SU-DHL-6 (cell line): ENCODE measurements around the gene PTK6.

ENCODE experiments used
- H2AFZ ChIP-seq: fragments of 200-600 bp; sonication (generic); 2 replicates; pipeline ENCODE4 v1.6.1; 2014; ENCODE audit warnings: low read depth, mild to moderate bottlenecking, moderate library complexity, mixed read lengths, antibody characterized with exemption, low read length; ENCODE audit not compliant: severe bottlenecking
- H3F3A ChIP-seq: fragments of 200-600 bp; shearing (Covaris generic); 2 replicates; pipeline ENCODE4 v1.6.0; 2016; ENCODE audit warnings: antibody characterized with exemption, mild to moderate bottlenecking; ENCODE audit not compliant: insufficient read depth
- H3K27ac ChIP-seq: fragments of 200-600 bp; sonication (generic); 2 replicates; pipeline ENCODE4 v1.5.1; 2016; ENCODE audit warnings: low read depth, mild to moderate bottlenecking, low read length, moderate library complexity, mixed read lengths
- H3K27me3 ChIP-seq: fragments of 200-600 bp; sonication (generic), shearing (Covaris generic); 2 replicates; pipeline ENCODE4 v1.6.0; 2014; ENCODE audit warnings: mild to moderate bottlenecking, low read length
- H3K36me3 ChIP-seq: fragments of 200-600 bp; sonication (generic); 2 replicates; pipeline ENCODE4 v1.6.1; 2014; ENCODE audit warnings: mild to moderate bottlenecking, low read length, mixed read lengths
- H3K4me2 ChIP-seq: fragments of 300-600, 200-600 bp; shearing (Covaris generic), sonication (generic); 2 replicates; pipeline ENCODE4 v1.6.0; 2014; ENCODE audit warnings: low read length, low read depth, mild to moderate bottlenecking; ENCODE audit not compliant: poor library complexity, severe bottlenecking
- H3K4me3 ChIP-seq: fragments of 200-600 bp; sonication (generic); 2 replicates; pipeline ENCODE4 v1.5.1; 2014; ENCODE audit warnings: antibody characterized with exemption, low read length, mild to moderate bottlenecking, mixed read lengths; ENCODE audit not compliant: insufficient read depth, poor library complexity, severe bottlenecking
- H3K79me2 ChIP-seq: fragments of 200-600 bp; sonication (generic); 2 replicates; pipeline ENCODE4 v1.6.1; 2014; ENCODE audit warnings: mild to moderate bottlenecking, low read length, moderate library complexity; ENCODE audit not compliant: insufficient read depth
- H3K9ac ChIP-seq: fragments of 200-600 bp; sonication (generic); 2 replicates; pipeline ENCODE4 v1.7.0; 2014; ENCODE audit warnings: mild to moderate bottlenecking, low read length
- H3K9me2 ChIP-seq: fragments of 200-600 bp; sonication (generic); replicated peaks from 2 replicates; pipeline ENCODE4 v1.6.1; 2014; ENCODE audit warnings: low read length; ENCODE audit not compliant: insufficient read depth
- H3K9me3 ChIP-seq: fragments of 200-600 bp; sonication (generic); 2 replicates; pipeline ENCODE4 v1.6.1; 2014; ENCODE audit warnings: low read length, mixed read lengths; ENCODE audit not compliant: insufficient read depth
- H4K20me1 ChIP-seq: fragments of 200-600 bp; sonication (generic); 2 replicates; pipeline ENCODE4 v1.6.1; 2014; ENCODE audit warnings: low read depth, mild to moderate bottlenecking, antibody characterized with exemption, low read length, moderate library complexity, mixed read lengths
- CTCF ChIP-seq: fragments of 200-600 bp; sonication (generic); IDR thresholded peaks from one replicate; pipeline ENCODE4 v1.5.1; 2017; ENCODE audit warnings: antibody characterized with exemption, mild to moderate bottlenecking, low read length, moderate library complexity; ENCODE audit not compliant: insufficient read depth, poor library complexity, severe bottlenecking
- EZH2phosphoT487 ChIP-seq: fragments of 200-600 bp; sonication (generic), shearing (Covaris generic); conservative IDR thresholded peaks from 2 replicates; pipeline ENCODE4 v1.6.1; 2018; ENCODE audit warnings: mild to moderate bottlenecking, antibody characterized with exemption, low read length, moderate library complexity, mixed read lengths

Gene PTK6

GRCh38 chr20:63502671-63503172, 34.5 kb downstream of the PTK6 start:
- H3K4me3 ChIP-seq, result no peak overlapping the region
- TF ChIP-seq CTCF, result no peak
- TF ChIP-seq EZH2phosphoT487, result no peak
- no peaks in the 10 kb centered on the region for H3K79me2 ChIP-seq
- no peaks in the 10 kb centered on the region for H4K20me1 ChIP-seq
- no peaks in the 10 kb centered on the region for H3K9me3 ChIP-seq
- no peak overlapping the region for H3K9ac ChIP-seq
- no peaks in the 10 kb centered on the region for H3K9me2 ChIP-seq
- no peaks in the 10 kb centered on the region for H3K36me3 ChIP-seq
- H3K27me3 ChIP-seq, result no peaks in the 10 kb centered on the region
- no peaks in the 10 kb centered on the region for H3F3A ChIP-seq
- H3K4me2 ChIP-seq, result no peak overlapping the region
- H2AFZ ChIP-seq, result no peak overlapping the region
- no peak overlapping the region for H3K27ac ChIP-seq

- H3K79me2 ChIP-seq, result no peaks in the 10 kb centered on the region
- H3K27ac ChIP-seq, result no peak overlapping the region
- no peak overlapping the region for H3K4me2 ChIP-seq
- TF ChIP-seq CTCF, result no peak
- no peak for TF ChIP-seq EZH2phosphoT487
- H3K36me3 ChIP-seq, result no peaks in the 10 kb centered on the region
- no peak overlapping the region for H3K4me3 ChIP-seq
- H3K9ac ChIP-seq, result no peak overlapping the region
- H3F3A ChIP-seq, result no peaks in the 10 kb centered on the region
- no peaks in the 10 kb centered on the region for H4K20me1 ChIP-seq
- H2AFZ ChIP-seq, result no peak overlapping the region
- no peaks in the 10 kb centered on the region for H3K27me3 ChIP-seq
- H3K9me2 ChIP-seq, result no peaks in the 10 kb centered on the region
- H3K9me3 ChIP-seq, result no peaks in the 10 kb centered on the region
Measured at GRCh38 chr20:63501818-63502670, 35.1 kb downstream of the PTK6 start.

GRCh38 chr20:63500902-63501817, 36.0 kb downstream of the PTK6 start:
- Histone ChIP-seq H4K20me1 (no peaks in the 10 kb centered on the region), H3K4me3 (no peak overlapping the region), H3K27me3 (no peaks in the 10 kb centered on the region), H2AFZ (no peak overlapping the region), H3K4me2 (no peak overlapping the region), H3K9me2 (no peaks in the 10 kb centered on the region), H3K79me2 (no peaks in the 10 kb centered on the region), H3K9me3 (no peaks in the 10 kb centered on the region), H3K27ac (no peak overlapping the region), H3K36me3 (no peaks in the 10 kb centered on the region), H3F3A (no peaks in the 10 kb centered on the region), H3K9ac (no peak overlapping the region)
- TF ChIP-seq CTCF, result no peak
- no peak for TF ChIP-seq EZH2phosphoT487
